ENCODE measurements around the gene GTF2A1L.

DNA sequence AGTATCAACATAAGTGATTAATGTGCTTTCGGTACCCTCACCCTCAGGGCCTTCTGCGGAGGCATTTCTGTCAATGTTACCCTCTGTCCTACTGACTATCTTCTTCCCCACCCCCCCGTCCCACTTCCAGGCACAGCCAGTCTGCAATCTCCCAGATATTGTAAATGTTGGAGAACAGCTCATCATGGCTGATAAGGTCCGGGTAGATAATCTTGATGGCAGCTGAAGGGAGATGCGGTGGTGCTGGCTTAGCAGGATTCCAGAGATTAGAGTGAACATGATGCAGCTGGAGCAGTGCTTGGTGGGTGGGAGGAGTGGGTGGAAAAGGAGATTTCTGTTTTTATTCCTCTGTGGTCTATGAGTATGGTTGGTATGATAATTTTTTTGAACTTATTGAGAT lies 15.5 kb downstream of the GTF2A1L start:
- TF ChIP-seq EZH2 (IDR thresholded peaks at IDR 0.05; ENCODE audit: insufficient read depth, poor library complexity, severe bottlenecking) (no peak), EZH2phosphoT487 (IDR thresholded peaks at IDR 0.05; ENCODE audit: insufficient read depth, low read depth) (no peak)

Data from GM23248 (cell line).